NCI-H187 treated with DMSO at 0.1 percent for 48 hours (cell line): ENCODE data around the gene CCDC83.
A peak's percentile ranks its signal among the peaks of the same experiment; 100 is the strongest.
"Not testable (repeated sequence)": the region's sequence is repeated elsewhere in the genome, so short reads cannot be mapped to it uniquely, and the experiment has no call there.

ENCODE experiments used
- DNase-seq: peaks from one replicate; lab custom pipeline; 2025; lab: John Stamatoyannopoulos, UW

CCDC83 gene

DNA sequence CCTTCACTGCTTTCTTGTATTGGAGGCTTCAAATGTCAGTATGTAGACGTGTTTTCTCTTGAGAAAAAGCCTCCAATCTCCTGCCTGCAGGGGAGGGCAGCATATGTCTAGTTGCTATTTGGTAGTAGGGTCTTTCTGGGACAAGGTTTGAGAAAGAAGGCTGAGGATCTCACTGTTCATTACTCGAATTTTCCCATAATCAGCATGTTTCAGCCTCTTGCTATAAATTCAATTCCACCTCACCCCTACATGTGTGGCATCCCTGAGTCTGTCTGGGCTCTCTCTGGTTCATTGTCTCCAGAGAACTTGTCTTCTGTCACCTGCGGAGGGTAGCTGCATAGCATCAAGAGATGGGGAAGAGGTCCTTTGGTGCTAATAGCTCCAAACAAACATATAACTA lies 19.5 kb upstream of the CCDC83 start:
- DNase-seq: no peak

DNA sequence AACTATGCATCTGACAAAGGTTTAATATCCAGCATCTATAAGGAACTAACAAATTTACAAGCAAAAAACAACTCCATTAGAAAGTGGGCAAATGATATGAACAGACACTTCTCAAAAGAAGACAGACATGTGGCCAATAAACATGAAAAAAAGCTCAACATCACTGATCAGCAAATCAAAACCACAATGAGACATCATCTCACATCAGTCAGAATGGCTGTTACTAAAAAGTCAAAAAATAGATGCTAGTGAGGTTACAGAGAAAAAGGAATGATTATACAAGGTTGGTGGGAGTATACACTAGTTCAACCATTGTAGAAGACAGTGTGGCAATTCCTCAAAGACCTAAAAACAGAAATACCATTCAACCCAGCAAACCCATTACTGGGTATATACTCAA lies 14.3 kb upstream of the CCDC83 start:
- DNase-seq: not testable (repeated sequence)

GRCh38 chr11:85843929-85844328 lies 11.3 kb upstream of the CCDC83 start:
- no peak for DNase-seq

GRCh38 chr11:85844439-85845123 lies 10.6 kb upstream of the CCDC83 start:
- DNase-seq: no peak

DNA sequence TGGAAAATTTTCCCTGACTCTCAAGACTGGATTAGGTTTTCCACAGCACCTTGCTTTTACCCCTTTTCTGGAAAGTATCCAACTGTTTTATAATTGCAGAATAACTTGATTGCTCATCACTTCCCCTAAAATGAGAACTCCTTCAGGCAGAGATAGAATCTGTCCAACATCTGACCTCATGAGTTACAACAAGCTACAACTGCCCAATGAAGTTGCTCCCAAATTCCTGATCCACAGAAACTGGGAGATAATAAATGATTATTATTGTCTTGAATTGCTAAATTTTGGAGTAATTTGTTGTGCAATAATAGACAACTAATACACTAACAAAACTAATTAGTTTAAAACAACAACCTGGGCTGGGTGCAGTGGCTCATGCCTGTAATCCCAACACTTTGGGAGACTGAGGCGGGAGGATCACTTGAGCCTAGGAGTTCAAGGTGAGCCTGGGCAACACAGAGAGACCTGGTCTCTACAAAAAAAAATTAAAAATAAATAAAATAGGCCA lies 10.0 kb upstream of the CCDC83 start:
- DNase-seq: no peak

DNA sequence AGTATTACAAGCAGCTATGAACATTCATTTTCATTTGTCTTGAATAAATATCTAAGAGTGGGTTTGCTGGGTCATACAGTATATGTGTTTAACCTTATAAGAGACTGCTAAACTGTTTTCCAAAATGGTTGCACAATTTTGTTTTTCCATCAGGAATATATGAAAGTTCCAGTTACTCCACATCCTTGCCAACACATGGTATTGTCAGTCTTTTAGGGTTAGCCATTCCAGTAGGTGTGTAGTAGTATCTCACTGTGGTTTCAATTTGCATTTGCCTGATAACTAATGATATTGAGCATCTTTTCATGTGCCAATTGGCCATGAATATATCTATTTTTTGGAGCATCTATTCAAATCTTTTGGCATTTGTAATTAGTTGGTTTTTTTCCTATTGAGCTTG lies 7.7 kb upstream of the CCDC83 start:
- DNase-seq: no peak

DNA sequence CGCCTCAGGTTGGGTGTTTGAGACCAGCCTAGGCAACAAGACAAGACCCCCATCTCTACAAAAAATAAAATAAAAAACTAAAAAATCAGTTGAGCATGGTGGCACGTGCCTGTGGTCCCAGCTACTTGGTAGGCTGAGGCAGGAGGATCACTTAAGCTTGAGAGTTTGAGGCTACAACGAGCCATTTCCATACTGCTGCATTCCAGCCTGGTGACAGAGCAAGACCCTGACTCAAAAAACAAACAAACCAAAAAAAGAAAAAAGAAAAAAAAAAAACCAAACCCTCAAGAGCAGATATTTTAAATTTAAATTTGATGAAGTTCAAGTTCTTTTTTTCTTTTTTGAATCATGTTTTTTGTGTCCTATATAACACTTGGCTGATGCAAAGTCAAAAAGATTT lies 7.2 kb upstream of the CCDC83 start:
- no peak for DNase-seq

GRCh38 chr11:85848556-85848955 lies 6.6 kb upstream of the CCDC83 start:
- no peak for DNase-seq

DNA sequence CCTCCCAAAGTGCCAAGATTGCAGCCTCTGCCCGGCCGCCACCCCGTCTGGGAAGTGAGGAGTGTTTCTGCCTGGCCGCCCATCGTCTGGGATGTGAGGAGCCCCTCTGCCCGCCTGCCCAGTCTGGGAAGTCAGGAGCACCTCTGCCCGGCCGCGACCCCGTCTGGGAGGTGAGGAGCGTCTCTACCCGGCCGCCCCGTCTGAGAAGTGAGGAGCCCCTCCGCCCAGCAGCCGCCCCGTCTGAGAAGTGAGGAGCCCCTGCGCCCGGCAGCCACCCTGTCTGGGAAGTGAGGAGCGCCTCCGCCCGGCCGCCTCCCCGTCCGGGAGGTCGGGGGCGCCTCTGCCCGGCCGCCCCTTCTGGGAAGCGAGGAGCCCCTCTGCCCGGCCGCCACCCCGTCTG lies 2.4 kb upstream of the CCDC83 start:
- not testable (repeated sequence) for DNase-seq

- DNase-seq: not testable (repeated sequence)
These were observed 1.6 kb upstream of the CCDC83 start for GRCh38 chr11:85853541-85853940.

DNA sequence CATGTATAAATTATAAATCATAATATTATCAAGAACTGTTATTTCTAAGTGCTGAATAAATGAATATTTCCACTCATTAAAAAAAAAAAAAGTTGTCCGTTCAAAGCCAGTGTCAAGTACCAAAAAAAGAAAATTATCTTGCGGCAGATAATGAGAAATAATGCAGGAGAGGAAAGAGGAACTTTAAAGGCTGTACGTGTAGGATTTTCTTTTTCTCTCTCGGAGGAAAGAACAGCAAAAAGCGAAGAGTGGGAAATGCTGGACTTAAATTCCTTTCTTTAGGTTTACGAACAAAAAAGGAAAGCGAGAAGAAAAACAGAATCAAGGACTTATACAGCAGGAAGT lies 999 bp upstream of the CCDC83 start:
- no peak for DNase-seq

- peak; percentile 41 for DNase-seq
These were observed 434 bp upstream of the CCDC83 start for GRCh38 chr11:85854557-85855340.

GRCh38 chr11:85857098-85857497 lies 1.9 kb downstream of the CCDC83 start:
- no peak for DNase-seq

GRCh38 chr11:85859541-85859940 lies 4.4 kb downstream of the CCDC83 start:
- not testable (repeated sequence) for DNase-seq

DNA sequence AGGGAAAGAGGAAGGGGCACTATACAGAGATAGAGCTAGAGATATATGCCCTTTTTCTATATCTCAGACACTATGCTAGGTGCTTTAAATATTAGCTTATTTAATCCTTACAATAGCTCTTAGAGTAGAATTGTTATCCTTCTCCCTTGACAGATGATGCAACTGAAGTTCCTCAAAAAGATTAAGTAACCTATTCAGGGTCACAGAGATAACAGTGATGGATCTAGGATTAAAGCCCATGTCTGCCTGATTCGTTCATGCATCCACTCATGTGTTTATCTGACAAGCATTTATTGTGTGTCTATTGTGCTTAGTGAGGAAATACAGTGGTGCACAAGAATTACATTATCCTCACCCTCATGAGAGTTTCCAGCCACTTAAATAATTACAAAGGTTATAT lies 8.7 kb downstream of the CCDC83 start:
- no peak for DNase-seq

- no peak for DNase-seq
These were observed 11.1 kb downstream of the CCDC83 start for GRCh38 chr11:85866137-85866827.

GRCh38 chr11:85867751-85868150 lies 12.6 kb downstream of the CCDC83 start:
- DNase-seq: no peak

DNA sequence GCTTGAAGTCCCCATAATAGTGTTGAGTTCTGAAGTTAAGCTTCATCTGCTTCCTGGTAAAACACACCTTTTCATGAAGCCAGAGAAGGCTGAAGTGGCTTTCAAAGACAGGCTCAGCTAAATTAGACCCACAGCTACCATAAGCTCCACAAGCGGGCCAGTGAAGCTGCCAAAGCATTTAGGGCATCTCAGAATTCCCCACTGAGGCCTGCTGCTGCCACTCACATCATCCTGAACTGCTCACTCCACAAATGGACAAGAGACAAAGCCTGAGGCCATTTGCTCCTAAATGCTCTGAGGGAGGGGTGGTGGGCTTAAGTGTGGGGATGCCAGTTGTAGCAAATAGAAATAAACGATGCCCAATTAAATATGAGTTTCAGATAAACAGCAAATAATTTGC lies 14.6 kb downstream of the CCDC83 start:
- DNase-seq: no peak

DNA sequence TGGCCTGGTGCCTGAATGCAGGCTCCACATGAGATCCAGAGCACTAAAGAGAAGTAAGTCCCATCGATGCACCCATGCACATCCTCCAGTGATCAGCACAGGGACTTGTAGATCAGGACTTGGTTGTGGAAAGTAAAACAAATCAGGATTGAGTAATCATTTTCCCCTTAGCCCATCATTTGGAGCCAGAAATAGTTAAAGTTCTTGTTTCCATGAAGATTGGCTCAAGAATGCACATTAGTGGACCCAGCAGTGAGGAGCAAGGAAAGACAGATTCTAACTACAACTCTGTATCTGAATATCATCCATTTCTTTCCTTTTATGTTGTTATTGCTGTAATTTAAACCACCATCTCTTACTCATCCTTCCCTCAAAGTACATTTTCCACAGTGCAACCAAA lies 19.1 kb downstream of the CCDC83 start:
- DNase-seq: no peak

GRCh38 chr11:85875505-85875904 lies 20.3 kb downstream of the CCDC83 start:
- DNase-seq: no peak

GRCh38 chr11:85884581-85885021 lies 29.4 kb downstream of the CCDC83 start:
- no peak for DNase-seq

DNA sequence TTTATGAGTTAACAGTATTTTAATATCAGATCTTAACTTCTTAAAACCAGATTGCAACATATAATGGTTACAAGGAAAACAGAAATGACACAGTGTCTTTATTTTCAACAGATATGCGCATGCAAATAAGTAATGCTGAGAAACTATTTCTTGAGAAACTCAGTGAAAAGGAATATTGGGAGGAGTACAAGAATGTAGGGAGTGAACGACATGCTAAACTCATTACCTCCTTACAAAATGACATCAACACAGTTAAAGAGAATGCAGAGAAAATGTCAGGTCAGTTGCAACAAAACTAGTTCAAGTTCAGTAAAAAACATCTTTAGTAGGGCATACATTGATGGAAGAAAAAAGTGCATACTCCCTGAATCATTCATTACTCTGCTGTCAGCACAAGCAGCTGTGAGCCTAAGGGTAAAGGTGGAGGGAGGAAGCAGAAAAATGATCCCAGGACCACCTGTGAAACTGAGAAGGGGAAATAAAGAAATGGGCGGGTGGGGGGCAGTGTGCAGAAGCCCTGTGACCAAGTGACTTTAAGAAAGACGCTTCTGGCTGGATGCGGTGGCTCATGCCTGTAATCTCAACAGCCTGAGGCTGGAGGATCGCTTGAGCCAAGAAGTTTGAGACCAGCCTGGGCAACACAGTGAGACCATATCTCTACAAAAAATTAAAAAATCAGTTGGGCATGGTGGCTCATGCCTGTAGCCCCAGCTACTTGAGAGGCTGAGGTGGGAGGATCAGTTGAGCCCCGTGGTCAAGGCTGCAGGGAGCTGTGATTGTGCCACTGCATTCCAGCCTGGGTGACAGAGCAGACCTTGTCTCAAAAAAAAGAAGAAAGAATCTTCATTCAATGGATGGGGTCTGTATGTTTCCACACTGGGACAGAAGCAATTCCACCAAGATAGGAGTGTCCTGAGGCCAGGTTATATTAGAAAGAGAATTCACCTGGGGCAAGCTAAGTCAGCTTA lies 31.2 kb downstream of the CCDC83 start:
- no peak for DNase-seq
